Thoracic aorta (tissue), 2 donors: ENCODE data around the gene ARSB. TPM values are rescaled to one million over a fixed set of nuclear protein-coding genes. Genes with fewer than 3 reads are reported as not detected.
"Not testable (repeated sequence)": the region's sequence is repeated elsewhere in the genome, so short reads cannot be mapped to it uniquely, and the experiment has no call there.

Experiments used
- ATAC-seq: fragments of 150-250 bp; one replicate; pipeline ENCODE4 v1.8.0; 2017; ENCODE audit warnings: low read depth; ENCODE audit not compliant: insufficient number of reproducible peaks, low FRiP score
- DNase-seq: peaks from one replicate; pipeline ENCODE4 v3.0.0-alpha.2; 2020; ENCODE audit warnings: low spot score
- H3K27ac ChIP-seq, 2 donors: fragments of 200-600 bp; sonication (generic); 1 replicate in 1 of 2; 2 replicates in 1 of 2; pipeline ENCODE4 v1.5.1; 2016; ENCODE audit warnings: mild to moderate bottlenecking in 2 of 2, moderate library complexity in 2 of 2
- H3K27me3 ChIP-seq: fragments of 200-600 bp; sonication (generic); replicated peaks from 2 replicates; pipeline ENCODE4 v1.6.0; 2016; ENCODE audit warnings: mild to moderate bottlenecking; ENCODE audit not compliant: insufficient read depth
- H3K36me3 ChIP-seq: fragments of 200-600 bp; sonication (generic); one replicate; pipeline ENCODE4 v1.5.1; 2016
- H3K4me1 ChIP-seq, 2 donors: fragments of 200-600 bp; sonication (generic); 1 replicate in 1 of 2; 2 replicates in 1 of 2; pipeline versions ENCODE4 v1.5.1 to v1.6.0; 2016; ENCODE audit warnings: low read depth in 2 of 2, mild to moderate bottlenecking in 1 of 2; ENCODE audit not compliant: control insufficient read depth in 1 of 2
- H3K4me3 ChIP-seq: fragments of 200-600 bp; sonication (generic); 2 replicates; pipeline ENCODE4 v1.5.1; 2016; ENCODE audit warnings: mild to moderate bottlenecking
- H3K9me3 ChIP-seq: fragments of 200-600 bp; sonication (generic); 2 replicates; pipeline ENCODE4 v1.5.1; 2016
- CTCF ChIP-seq: fragments of 200-600 bp; sonication (generic); IDR thresholded peaks from one replicate; pipeline ENCODE4 v1.5.1; 2019; ENCODE audit warnings: antibody characterized with exemption
- total RNA-seq, 2 donors: library from RNA; depleted of rRNA; stranded (reverse); fragments of >200 nt; gene quantifications; one replicate each; pipeline versions ENCODE4 v1.1.0 to v1.2.3, GENCODE V29; 2016

The ARSB gene
- total RNA-seq, 2 donors from 2014 or later = 26.1 to 36.0 TPM

GRCh38 chr5:78858364-78858763 lies 126.7 kb downstream of the ARSB start:
- TF ChIP-seq CTCF = no peak
- no peak overlapping the region for H3K27ac ChIP-seq
- H3K4me1 ChIP-seq = no peaks in the 10 kb centered on the region
- no peaks in the 10 kb centered on the region for H3K36me3 ChIP-seq
- no peak for ATAC-seq
- no peak for DNase-seq
- H3K27me3 ChIP-seq = no peaks in the 10 kb centered on the region
- H3K4me3 ChIP-seq = no peak overlapping the region
- no peaks in the 10 kb centered on the region for H3K9me3 ChIP-seq

- no peaks in the 10 kb centered on the region for H3K36me3 ChIP-seq
- DNase-seq (no peak), ATAC-seq (no peak)
- H3K9me3 ChIP-seq = no peaks in the 10 kb centered on the region
- H3K4me1 ChIP-seq = no peaks in the 10 kb centered on the region
- H3K27me3 ChIP-seq = no peaks in the 10 kb centered on the region
- H3K27ac ChIP-seq = no peak overlapping the region
- no peak overlapping the region for H3K4me3 ChIP-seq
- no peak for TF ChIP-seq CTCF
Observed at GRCh38 chr5:78855026-78855425, 130.1 kb downstream of the ARSB start.

- not testable (repeated sequence) for H3K36me3 ChIP-seq, H3K4me3 ChIP-seq, DNase-seq, ATAC-seq, H3K27ac ChIP-seq, H3K9me3 ChIP-seq, H3K27me3 ChIP-seq, H3K4me1 ChIP-seq
Observed at GRCh38 chr5:78851891-78852290, 133.2 kb downstream of the ARSB start.

GRCh38 chr5:78845470-78845869 lies 139.6 kb downstream of the ARSB start:
- no peak overlapping the region for H3K4me3 ChIP-seq
- no peak for TF ChIP-seq CTCF
- H3K27ac ChIP-seq = no peak overlapping the region
- no peaks in the 10 kb centered on the region for H3K9me3 ChIP-seq
- ATAC-seq = no peak
- no peaks in the 10 kb centered on the region for H3K36me3 ChIP-seq
- DNase-seq = no peak
- peaks cover 0 to 7% of the 10 kb centered on the region in 2 donors for H3K4me1 ChIP-seq
- H3K27me3 ChIP-seq = no peaks in the 10 kb centered on the region

GRCh38 chr5:78843436-78843835 lies 141.7 kb downstream of the ARSB start:
- DNase-seq = no peak
- H3K4me1 ChIP-seq = peaks cover 0 to 7% of the 10 kb centered on the region in 2 donors
- H3K27ac ChIP-seq = no peak overlapping the region
- H3K9me3 ChIP-seq = no peaks in the 10 kb centered on the region
- H3K27me3 ChIP-seq = no peaks in the 10 kb centered on the region
- no peak for ATAC-seq
- TF ChIP-seq CTCF = no peak
- no peaks in the 10 kb centered on the region for H3K36me3 ChIP-seq
- H3K4me3 ChIP-seq = no peak overlapping the region

- Histone ChIP-seq H3K4me1 (peaks cover 0 to 7% of the 10 kb centered on the region in 2 donors), H3K27ac (no peak overlapping the region), H3K27me3 (no peaks in the 10 kb centered on the region), H3K4me3 (no peak overlapping the region), H3K9me3 (no peaks in the 10 kb centered on the region), H3K36me3 (no peaks in the 10 kb centered on the region)
- DNase-seq (no peak), ATAC-seq (no peak)
- TF ChIP-seq CTCF = no peak
Observed at GRCh38 chr5:78841767-78842166, 143.3 kb downstream of the ARSB start.
